WI38 (cell line): ENCODE data around the gene CNNM3.

Source experiments
- H3K4me3 ChIP-seq: 2 replicates; pipeline ENCODE4 v1.5.1; 2011; ENCODE audit warnings: low read depth, mild to moderate bottlenecking, control low read depth, low read length
- TF ChIP-seq, protein P1 (sequence below): IDR thresholded peaks from 2 replicates; pipeline ENCODE4 v1.5.1; 2012; ENCODE audit warnings: low read depth, mild to moderate bottlenecking, control low read depth, low read length

Gene CNNM3

DNA sequence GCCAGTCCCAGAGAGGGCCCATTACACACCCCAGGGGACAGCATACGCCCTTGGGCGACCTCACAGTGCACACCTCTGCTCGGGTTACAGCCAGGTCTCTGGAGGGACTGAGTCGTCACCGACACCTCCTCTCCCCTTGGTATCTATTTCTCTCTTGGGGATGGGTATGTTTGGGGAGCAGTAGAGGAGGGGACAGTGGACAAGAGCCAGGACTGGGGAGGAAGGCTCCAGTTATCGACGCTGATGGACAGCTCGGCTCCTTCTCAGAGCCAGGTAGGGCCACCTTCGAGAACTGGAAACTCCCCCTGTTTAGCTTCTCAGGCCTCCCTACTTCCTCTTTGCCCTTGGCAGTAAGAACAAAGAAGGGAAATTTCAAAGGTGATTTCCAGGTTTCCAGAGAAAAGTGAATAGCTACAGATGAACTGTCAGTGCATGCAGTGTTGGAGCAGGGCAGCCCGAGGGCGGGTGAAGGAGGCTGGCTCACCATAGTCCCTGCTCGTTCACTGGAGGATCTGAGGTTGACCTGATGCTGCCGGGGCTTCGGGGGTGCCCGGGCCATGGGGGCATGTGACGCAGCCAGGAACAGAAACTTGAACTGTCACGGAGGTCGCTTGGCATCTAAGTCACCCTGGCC lies 58.2 kb downstream of the CNNM3 start:
- TF ChIP-seq, protein P1, sequence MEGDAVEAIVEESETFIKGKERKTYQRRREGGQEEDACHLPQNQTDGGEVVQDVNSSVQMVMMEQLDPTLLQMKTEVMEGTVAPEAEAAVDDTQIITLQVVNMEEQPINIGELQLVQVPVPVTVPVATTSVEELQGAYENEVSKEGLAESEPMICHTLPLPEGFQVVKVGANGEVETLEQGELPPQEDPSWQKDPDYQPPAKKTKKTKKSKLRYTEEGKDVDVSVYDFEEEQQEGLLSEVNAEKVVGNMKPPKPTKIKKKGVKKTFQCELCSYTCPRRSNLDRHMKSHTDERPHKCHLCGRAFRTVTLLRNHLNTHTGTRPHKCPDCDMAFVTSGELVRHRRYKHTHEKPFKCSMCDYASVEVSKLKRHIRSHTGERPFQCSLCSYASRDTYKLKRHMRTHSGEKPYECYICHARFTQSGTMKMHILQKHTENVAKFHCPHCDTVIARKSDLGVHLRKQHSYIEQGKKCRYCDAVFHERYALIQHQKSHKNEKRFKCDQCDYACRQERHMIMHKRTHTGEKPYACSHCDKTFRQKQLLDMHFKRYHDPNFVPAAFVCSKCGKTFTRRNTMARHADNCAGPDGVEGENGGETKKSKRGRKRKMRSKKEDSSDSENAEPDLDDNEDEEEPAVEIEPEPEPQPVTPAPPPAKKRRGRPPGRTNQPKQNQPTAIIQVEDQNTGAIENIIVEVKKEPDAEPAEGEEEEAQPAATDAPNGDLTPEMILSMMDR, result no peak
- no peak overlapping the region for H3K4me3 ChIP-seq

DNA sequence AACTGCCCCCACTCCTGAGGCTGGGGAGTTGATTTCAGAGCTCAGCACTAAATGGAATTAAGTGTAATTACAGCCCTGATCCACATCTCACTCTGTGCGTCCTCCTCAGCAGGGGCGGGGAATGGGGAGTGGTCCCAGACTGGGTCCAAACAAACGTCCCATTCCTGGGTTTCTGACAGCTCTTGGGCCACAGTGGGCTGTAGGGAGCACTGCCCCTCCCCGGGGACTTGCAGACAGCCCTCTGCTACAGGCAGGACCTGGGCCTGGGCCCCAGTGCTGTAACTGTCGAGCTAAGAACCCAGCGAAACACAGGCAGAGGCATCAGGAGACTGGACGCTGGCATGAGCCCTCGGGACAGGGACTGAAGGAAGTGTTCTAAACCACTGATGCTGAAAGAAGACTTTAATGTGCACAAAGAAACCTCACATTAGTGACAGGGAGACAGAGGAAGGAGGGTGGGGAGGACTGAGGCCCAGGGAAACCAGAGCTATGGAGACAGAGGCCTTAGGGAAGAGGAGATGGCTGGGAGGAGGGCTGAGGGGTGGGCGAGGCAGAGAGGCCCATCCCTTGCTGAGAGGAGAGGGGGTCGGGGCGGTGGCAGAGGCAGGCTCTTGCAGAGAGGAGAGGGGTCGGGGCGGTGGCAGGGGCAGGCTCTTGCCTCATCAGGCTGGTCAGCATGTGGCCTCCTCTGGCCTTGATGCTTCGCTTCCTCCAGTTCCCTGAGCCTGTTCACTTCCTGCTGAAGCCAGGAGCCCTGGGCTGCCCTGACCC lies 59.6 kb downstream of the CNNM3 start:
- TF ChIP-seq, protein P1, result no peak
- H3K4me3 ChIP-seq, result no peak overlapping the region

DNA sequence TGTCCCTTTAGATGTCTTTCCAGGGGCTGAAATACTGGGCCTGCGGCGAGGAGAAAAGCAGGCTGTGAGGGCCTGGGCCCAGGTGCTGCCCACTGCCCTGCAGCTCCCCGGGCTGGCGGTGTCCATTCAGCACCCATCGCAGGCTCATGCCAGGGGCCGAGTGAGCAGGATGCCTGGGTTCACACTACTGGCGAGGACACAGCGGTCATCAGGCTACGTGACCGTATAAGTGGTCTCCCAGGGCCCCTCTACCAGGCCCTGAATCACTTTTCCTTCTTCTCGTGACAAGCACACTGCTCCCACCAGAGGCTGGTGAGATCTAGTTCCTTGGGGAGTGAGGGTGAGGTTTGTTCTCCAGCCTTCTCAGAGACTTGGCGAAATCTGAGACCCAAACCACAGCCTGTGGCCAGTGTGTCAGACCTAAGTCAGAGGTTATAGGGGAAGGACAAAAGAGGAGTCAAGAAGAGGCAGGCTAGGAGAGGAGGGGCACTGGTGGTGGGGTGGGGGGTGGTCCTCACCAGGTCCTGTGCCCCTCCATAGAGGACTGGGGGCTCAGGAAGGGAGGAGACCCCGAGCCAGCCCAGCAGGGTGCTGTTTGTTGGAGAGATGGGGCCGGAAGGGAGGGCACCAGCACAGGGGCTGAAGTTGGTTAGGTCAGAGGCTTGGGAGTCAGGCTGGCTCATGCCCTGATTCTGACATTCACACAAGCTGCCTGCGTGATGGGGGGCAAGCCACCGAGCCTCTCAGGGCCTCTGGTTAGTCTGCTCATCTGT lies 60.4 kb downstream of the CNNM3 start:
- TF ChIP-seq, protein P1, result no peak
- no peak overlapping the region for H3K4me3 ChIP-seq

DNA sequence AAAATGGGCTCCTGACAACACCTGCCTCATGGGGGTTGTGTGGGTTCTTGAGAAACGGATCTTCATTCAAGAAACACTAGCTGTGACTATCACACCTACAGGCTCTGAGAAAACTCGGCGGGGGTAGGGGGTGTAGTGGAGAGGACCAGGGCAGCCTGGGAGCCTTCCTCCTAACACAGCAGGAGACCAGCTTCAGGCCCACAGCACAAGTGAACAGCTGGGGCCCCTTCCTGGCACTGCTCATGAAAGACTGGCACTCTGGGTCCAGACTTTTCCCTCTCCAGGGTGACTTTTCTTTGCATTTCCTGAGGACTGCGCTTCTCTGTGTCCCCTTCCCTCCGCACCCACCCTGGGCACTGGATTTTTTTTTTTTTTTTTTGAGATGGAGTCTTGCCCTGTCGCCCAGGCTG lies 61.0 kb downstream of the CNNM3 start:
- H3K4me3 ChIP-seq, result no peak overlapping the region
- TF ChIP-seq, protein P1, result no peak

DNA sequence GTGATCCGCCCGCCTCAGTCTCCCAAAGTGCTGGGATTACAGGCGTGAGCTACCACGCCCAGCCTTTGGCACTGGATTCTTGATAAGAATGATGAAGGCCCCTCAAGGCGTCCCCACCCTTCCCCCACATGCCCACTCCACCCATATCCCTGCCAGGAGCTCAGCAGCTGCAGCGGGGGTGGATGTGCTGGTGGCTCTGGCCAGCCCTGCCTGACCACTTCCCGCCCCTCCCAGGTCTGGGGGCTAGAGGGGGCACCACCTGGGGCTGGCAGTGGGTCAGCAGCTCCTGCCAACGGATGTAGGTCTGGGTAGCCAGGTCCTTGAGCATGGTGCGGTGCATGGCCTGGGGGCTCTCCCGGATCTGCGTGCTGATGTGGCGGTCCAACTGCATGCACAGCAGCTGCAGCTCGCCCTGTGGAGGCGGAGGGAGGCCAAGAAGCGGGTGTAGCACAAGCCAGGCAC lies 61.6 kb downstream of the CNNM3 start:
- H3K4me3 ChIP-seq, result no peak overlapping the region
- TF ChIP-seq, protein P1, result no peak

DNA sequence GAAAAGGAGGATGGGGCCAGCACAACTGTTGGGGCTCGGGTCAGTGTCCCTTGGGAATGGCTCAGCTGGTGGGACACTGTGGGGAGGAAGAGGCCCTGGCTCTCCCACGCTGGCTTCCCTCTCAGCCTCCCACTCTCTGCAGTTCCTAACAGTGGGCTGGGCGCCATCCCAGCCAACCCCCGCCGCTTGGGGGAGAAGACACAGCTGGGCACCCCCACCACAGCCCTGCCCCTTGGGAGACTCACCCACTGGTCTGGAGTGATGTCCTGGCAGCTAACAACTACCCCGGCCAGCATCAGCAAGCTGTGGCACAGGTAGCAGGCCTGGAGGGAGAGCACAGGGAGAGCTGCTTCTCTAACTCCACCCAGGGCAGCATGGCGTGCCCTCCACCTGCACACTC lies 62.1 kb downstream of the CNNM3 start:
- TF ChIP-seq, protein P1, result no peak
- H3K4me3 ChIP-seq, result no peak overlapping the region
